GM23248 (cell line): ENCODE data around the gene GSTP1. TPM values are rescaled to one million over a fixed set of nuclear protein-coding genes. Genes with fewer than 3 reads are reported as not detected.

ENCODE experiments used
- DNase-seq: peaks from one replicate; pipeline ENCODE4 v3.0.0-alpha.2; 2015
- H2AFZ ChIP-seq: fragments of 200-600 bp; sonication (generic); 2 replicates; pipeline ENCODE4 v1.6.1; 2016; ENCODE audit warnings: antibody characterized with exemption
- H3F3A ChIP-seq: fragments of 200-600 bp; sonication (generic); 2 replicates; pipeline ENCODE4 v1.6.1; 2016; ENCODE audit warnings: mild to moderate bottlenecking, antibody characterized with exemption, mixed run types; ENCODE audit not compliant: insufficient read depth
- H3K27ac ChIP-seq: fragments of 200-600 bp; sonication (generic); 2 replicates; pipeline ENCODE4 v1.5.1; 2016; ENCODE audit warnings: mild to moderate bottlenecking
- H3K27me3 ChIP-seq: fragments of 200-600 bp; sonication (generic); replicated peaks from 2 replicates; pipeline ENCODE4 v1.6.1; 2016; ENCODE audit warnings: mild to moderate bottlenecking; ENCODE audit not compliant: insufficient read depth
- H3K36me3 ChIP-seq: fragments of 200-600 bp; sonication (generic); 2 replicates; pipeline ENCODE4 v1.6.1; 2016; ENCODE audit warnings: low read depth, mild to moderate bottlenecking
- H3K4me1 ChIP-seq: fragments of 200-600 bp; sonication (generic); 2 replicates; pipeline ENCODE4 v1.6.1; 2016; ENCODE audit warnings: mild to moderate bottlenecking; ENCODE audit not compliant: insufficient read depth
- H3K4me2 ChIP-seq: fragments of 200-600 bp; sonication (generic); one replicate; pipeline ENCODE4 v1.6.1; 2016; ENCODE audit warnings: mild to moderate bottlenecking; ENCODE audit not compliant: unreplicated experiment
- H3K4me3 ChIP-seq: fragments of 200-600 bp; sonication (generic); 2 replicates; pipeline ENCODE4 v1.5.1; 2016; ENCODE audit warnings: mild to moderate bottlenecking
- H3K79me2 ChIP-seq: fragments of 200-600 bp; sonication (generic); 2 replicates; pipeline ENCODE4 v1.6.1; 2016; ENCODE audit warnings: mild to moderate bottlenecking; ENCODE audit not compliant: insufficient read depth
- H3K9ac ChIP-seq: fragments of 200-600 bp; sonication (generic); 2 replicates; pipeline ENCODE4 v1.6.1; 2016; ENCODE audit warnings: mild to moderate bottlenecking
- H3K9me2 ChIP-seq: fragments of 200-600 bp; sonication (generic); 2 replicates; pipeline ENCODE4 v1.6.1; 2016; ENCODE audit warnings: mixed run types, mild to moderate bottlenecking, moderate library complexity; ENCODE audit not compliant: insufficient read depth
- H3K9me3 ChIP-seq: fragments of 200-600 bp; sonication (generic); one replicate; pipeline ENCODE4 v1.6.1; 2017; ENCODE audit warnings: low read depth
- H4K20me1 ChIP-seq: fragments of 200-600 bp; sonication (generic); 2 replicates; pipeline ENCODE4 v1.6.0; 2016; ENCODE audit not compliant: insufficient read depth
- EZH2 ChIP-seq: fragments of 200-600 bp; sonication (generic); IDR thresholded peaks from 2 replicates; pipeline ENCODE4 v1.6.1; 2018; ENCODE audit warnings: antibody characterized with exemption, mild to moderate bottlenecking; ENCODE audit not compliant: insufficient read depth, poor library complexity, severe bottlenecking
- EZH2phosphoT487 ChIP-seq: fragments of 200-600 bp; sonication (generic); IDR thresholded peaks from 2 replicates; pipeline ENCODE4 v1.6.1; 2018; ENCODE audit warnings: antibody characterized with exemption, moderate library complexity, mild to moderate bottlenecking, low read depth; ENCODE audit not compliant: insufficient read depth
- WGBS, 2 experiments: methylation state at CpG; one replicate each; pipeline ENCODE4 v1.1.6; 2015 to 2017; ENCODE audit warnings: low lambda C conversion rate in 2 of 2, low coverage in 1 of 2; ENCODE audit errors: missing lambda C conversion rate in 2 of 2; 5-methylcytosine and 5-hydroxymethylcytosine counted together
- in situ Hi-C: fragments of 300-500 bp; cut with MboI; formaldehyde crosslinking; loops from 2 replicates; pipeline ENCODE4 v1.15.0; 2020
- polyA plus RNA-seq: library from polyadenylated mRNA; unstranded; fragments of >200 nt; fragmentation: Nextera tagmentation; extraction: Ambion mirVana; gene quantifications from 2 replicates; pipeline ENCODE4 v1.2.1, GENCODE V29; 2016
- total RNA-seq: library from RNA; depleted of rRNA; stranded (reverse); fragments of >200 nt; shearing (Covaris generic); gene quantifications from 2 replicates; pipeline ENCODE4 v1.2.3, GENCODE V29; 2014

GSTP1 gene
- total and polyA plus RNA-seq, 2 experiments from 2014 or later = 606 to 743 TPM

DNA sequence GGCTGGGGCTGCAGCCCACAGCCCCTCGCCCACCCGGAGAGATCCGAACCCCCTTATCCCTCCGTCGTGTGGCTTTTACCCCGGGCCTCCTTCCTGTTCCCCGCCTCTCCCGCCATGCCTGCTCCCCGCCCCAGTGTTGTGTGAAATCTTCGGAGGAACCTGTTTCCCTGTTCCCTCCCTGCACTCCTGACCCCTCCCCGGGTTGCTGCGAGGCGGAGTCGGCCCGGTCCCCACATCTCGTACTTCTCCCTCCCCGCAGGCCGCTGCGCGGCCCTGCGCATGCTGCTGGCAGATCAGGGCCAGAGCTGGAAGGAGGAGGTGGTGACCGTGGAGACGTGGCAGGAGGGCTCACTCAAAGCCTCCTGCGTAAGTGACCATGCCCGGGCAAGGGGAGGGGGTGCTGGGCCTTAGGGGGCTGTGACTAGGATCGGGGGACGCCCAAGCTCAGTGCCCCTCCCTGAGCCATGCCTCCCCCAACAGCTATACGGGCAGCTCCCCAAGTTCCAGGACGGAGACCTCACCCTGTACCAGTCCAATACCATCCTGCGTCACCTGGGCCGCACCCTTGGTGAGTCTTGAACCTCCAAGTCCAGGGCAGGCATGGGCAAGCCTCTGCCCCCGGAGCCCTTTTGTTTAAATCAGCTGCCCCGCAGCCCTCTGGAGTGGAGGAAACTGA lies 731 bp downstream of the GSTP1 start:
- DNase-seq = peak; percentile 80
- Histone ChIP-seq H3K4me3 (peak overlapping the region; percentile 68), H2AFZ (peak overlapping the region; percentile 43), H3F3A (peaks cover 9% of the 10 kb centered on the region; the same call in 1 of the 2 replicates), H3K4me2 (peak overlapping the region; percentile 67), H3K9ac (peak overlapping the region; percentile 85), H3K36me3 (0 out of 2 replicates have a peak, but pooled peaks cover 8% of the 10 kb centered on the region), H3K27me3 (peaks cover 12% of the 10 kb centered on the region), H3K9me3 (no peaks in the 10 kb centered on the region), H3K27ac (peak overlapping the region; percentile 39), H3K9me2 (no peaks in the 10 kb centered on the region), H3K4me1 (peaks cover 9% of the 10 kb centered on the region), H3K79me2 (peaks cover 9% of the 10 kb centered on the region; the same call in 1 of the 2 replicates), H4K20me1 (no peaks in the 10 kb centered on the region)
- WGBS, 2 experiments = 13% methylated on average over 31 to 32 of the region's 33 CpGs
- TF ChIP-seq EZH2 (no peak), EZH2phosphoT487 (no peak)
- in situ Hi-C loops = no loop called here

DNA sequence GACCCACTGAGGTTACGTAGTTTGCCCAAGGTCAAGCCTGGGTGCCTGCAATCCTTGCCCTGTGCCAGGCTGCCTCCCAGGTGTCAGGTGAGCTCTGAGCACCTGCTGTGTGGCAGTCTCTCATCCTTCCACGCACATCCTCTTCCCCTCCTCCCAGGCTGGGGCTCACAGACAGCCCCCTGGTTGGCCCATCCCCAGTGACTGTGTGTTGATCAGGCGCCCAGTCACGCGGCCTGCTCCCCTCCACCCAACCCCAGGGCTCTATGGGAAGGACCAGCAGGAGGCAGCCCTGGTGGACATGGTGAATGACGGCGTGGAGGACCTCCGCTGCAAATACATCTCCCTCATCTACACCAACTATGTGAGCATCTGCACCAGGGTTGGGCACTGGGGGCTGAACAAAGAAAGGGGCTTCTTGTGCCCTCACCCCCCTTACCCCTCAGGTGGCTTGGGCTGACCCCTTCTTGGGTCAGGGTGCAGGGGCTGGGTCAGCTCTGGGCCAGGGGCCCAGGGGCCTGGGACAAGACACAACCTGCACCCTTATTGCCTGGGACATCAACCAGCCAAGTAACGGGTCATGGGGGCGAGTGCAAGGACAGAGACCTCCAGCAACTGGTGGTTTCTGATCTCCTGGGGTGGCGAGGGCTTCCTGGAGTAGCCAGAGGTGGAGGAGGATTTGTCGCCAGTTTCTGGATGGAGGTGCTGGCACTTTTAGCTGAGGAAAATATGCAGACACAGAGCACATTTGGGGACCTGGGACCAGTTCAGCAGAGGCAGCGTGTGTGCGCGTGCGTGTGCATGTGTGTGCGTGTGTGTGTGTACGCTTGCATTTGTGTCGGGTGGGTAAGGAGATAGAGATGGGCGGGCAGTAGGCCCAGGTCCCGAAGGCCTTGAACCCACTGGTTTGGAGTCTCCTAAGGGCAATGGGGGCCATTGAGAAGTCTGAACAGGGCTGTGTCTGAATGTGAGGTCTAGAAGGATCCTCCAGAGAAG lies 1.6 kb downstream of the GSTP1 start:
- Histone ChIP-seq H3K27me3 (peaks cover 12% of the 10 kb centered on the region), H3F3A (peaks cover 12% of the 10 kb centered on the region; the same call in 1 of the 2 replicates), H3K4me1 (peaks cover 9% of the 10 kb centered on the region), H3K9me2 (no peaks in the 10 kb centered on the region), H3K4me2 (peak overlapping the region; percentile 67), H3K36me3 (0 out of 2 replicates have a peak, but pooled peaks cover 8% of the 10 kb centered on the region), H2AFZ (no peak overlapping the region), H3K79me2 (peaks cover 9% of the 10 kb centered on the region; the same call in 1 of the 2 replicates), H3K27ac (peak overlapping the region; percentile 39), H4K20me1 (no peaks in the 10 kb centered on the region), H3K4me3 (peak overlapping the region; percentile 68), H3K9ac (peak overlapping the region; percentile 85), H3K9me3 (no peaks in the 10 kb centered on the region)
- peak; percentile 30 for DNase-seq
- in situ Hi-C loops = no loop called here
- TF ChIP-seq EZH2phosphoT487 = no peak
- TF ChIP-seq EZH2 = no peak
- 88 to 89% methylated on average over 21 of the region's 21 CpGs for WGBS, 2 experiments

DNA sequence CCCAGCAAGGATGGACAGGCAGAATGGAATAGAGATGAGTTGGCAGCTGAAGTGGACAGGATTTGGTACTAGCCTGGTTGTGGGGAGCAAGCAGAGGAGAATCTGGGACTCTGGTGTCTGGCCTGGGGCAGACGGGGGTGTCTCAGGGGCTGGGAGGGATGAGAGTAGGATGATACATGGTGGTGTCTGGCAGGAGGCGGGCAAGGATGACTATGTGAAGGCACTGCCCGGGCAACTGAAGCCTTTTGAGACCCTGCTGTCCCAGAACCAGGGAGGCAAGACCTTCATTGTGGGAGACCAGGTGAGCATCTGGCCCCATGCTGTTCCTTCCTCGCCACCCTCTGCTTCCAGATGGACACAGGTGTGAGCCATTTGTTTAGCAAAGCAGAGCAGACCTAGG lies 2.3 kb downstream of the GSTP1 start:
- Histone ChIP-seq H3K4me1 (peaks cover 9% of the 10 kb centered on the region), H3K9me2 (no peaks in the 10 kb centered on the region), H3K79me2 (peaks cover 9% of the 10 kb centered on the region; the same call in 1 of the 2 replicates), H3F3A (peaks cover 12% of the 10 kb centered on the region; the same call in 1 of the 2 replicates), H3K4me3 (no peak overlapping the region), H3K9ac (no peak overlapping the region; the same call in 1 of the 2 replicates), H3K4me2 (no peak overlapping the region), H3K36me3 (0 out of 2 replicates have a peak, but pooled peaks cover 8% of the 10 kb centered on the region), H3K27me3 (peaks cover 8% of the 10 kb centered on the region), H4K20me1 (no peaks in the 10 kb centered on the region), H2AFZ (no peak overlapping the region), H3K27ac (no peak overlapping the region), H3K9me3 (no peaks in the 10 kb centered on the region)
- TF ChIP-seq EZH2phosphoT487 (no peak), EZH2 (no peak)
- in situ Hi-C loops = no loop called here
- DNase-seq = peak; percentile 17
- WGBS, 2 experiments = 96 to 100% methylated on average over 4 of the region's 4 CpGs
